GM19372 (cell line): ENCODE measurements around the gene DDX21.
"Not testable (repeated sequence)": the region's sequence is repeated elsewhere in the genome, so short reads cannot be mapped to it uniquely, and the experiment has no call there.

ENCODE experiments used
- ATAC-seq: cut with Tn5 transposase; IDR thresholded peaks from one replicate; pipeline ENCODE4 v1.9.1; 2021; ENCODE audit warnings: mild to moderate bottlenecking, low read depth, moderate library complexity; ENCODE audit not compliant: unreplicated experiment

Gene DDX21

DNA sequence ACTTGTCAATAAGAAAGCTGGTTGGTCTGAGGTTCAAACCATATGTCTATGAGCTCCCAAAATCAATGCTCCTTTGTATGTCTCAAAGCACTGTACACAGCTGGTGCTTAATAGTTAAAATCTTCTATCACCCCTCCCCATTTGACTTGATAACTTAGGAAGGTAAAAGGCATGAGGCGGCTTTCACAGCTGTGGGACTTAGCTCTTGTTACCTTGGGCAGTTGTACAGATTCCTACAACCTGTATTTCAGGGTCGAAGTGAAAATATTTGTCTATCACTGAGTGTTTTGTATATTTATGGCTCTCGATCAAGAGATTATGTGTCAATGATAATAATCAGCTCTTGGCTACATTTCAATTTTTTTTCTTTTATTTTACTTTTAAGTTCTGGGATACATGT is 31.6 kb downstream of the DDX21 start:
- ATAC-seq = no peak

DNA sequence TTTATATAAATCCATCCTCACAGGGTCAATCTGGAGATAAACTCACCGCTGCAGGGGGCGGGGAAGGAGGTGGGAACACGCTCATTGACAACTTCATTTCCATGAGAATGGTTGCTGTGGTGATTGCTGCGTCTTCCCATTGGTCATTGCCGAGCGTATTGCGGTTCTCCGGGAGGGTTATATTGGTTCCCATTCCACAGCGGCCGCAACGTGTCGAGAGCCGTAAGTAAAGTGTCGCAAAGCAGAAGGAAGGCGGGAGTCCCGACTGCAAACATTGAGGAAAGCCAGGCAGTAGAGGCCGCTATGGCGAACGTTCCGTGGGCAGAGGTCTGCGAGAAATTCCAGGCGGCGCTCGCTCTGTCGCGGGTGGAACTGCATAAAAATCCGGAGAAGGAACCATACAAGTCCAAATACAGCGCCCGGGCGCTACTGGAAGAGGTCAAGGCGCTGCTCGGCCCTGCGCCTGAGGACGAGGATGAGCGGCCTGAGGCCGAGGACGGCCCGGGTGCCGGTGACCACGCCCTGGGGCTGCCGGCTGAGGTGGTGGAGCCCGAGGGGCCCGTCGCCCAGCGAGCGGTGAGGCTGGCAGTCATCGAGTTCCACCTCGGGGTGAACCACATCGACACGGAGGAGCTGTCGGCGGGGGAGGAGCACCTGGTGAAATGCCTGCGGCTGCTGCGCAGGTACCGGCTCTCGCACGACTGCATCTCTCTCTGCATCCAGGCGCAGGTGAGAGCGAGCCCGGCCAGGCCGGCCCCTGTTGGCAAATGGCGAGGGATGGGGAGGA is 32.8 kb downstream of the DDX21 start, which contains the start of gene KIFBP:
TSS of gene KIFBP (plus strand) at position 274 of the 787 bp plus-strand sequence. CDS start at position 304, 30 bp downstream.
- peak; percentile 67 for ATAC-seq

DNA sequence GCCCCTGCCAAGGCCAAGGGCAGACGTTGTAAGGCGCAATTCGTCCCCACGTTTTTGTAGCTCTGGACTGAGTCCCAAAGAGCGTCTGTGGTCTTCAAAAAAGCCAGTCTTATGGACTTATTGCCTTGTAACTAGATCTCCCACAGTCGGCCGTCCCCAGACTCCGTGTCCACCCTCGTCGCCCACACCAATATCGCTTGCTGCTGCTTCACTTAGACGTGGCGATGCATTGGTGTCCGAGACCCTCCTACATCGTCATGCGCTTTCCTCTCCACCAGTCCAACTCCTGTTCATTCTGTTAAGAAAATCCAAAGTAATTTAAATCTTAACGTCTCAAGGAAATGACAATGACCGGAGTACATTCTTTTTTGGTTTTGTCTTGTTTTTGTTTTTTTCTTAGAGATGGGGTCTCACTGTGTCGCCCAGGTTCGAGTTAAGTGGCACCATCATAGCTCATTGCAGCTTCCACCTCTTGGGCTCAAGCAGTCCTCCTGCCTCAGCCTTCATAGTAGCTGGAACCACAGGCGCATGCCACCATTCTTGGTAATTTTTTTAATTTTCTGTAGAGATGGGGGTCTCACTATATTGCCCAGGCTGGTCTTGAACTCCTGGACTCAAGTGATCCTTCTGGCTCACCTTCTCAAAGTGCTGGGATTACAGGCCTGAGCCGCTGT is 33.5 kb downstream of the DDX21 start:
- no peak for ATAC-seq

DNA sequence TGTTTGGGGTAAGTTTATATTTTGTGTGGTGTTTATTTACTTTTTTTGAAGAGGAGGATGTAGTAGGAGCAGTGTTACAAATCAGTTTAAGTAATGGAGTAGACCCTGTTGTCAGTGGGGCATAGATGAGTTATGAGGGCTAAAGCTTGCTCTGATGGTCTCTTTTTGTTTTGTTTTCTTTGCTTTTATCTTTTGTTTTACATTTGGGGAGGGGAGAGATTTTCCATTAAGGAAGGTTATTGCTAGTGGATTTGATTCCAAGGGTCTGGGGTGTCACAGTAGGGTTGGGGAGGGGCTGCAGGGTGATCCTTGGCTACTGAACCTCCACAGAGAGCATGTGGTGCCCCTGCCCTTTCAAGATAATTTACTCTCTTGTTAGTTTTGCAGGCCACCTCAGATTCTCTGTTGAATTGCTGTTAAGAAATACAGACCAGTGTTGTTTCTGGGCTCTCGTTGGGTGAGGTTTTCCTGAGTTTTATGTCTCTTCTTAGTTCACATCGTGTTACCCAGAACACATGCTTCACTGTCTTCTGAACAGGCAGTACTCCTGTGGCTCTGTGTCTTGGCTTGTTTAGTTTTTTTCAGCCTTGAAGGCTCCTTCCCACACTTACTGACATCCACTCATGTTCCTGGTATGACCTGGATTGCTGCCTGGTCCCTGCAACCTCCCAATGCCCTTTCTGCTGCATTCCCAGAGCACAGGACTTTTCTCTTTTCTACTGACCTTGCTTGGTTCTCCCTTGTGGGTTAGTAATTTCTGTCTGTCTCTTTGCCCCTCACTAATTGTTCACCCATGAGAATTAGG is 36.9 kb downstream of the DDX21 start:
- no peak for ATAC-seq

DNA sequence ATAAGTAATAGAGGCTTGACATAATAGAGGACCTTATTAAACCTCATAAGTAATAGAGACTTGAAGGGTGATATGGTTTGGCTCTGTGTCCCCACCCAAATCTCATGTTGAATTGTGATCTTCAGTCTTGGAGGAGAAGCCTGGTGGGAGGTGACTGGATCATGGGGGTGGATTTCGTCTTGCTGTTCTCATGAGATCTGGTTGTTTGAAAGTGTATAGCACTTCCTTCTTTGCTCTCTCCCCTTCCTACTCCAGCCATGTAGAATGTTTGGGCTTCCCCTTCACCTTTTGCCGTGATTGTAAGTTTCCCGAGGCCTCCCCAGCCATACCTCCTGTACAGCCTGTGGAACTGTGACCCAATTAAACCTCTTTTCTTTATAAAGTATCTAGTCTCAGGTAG is 41.2 kb downstream of the DDX21 start:
- no peak for ATAC-seq

DNA sequence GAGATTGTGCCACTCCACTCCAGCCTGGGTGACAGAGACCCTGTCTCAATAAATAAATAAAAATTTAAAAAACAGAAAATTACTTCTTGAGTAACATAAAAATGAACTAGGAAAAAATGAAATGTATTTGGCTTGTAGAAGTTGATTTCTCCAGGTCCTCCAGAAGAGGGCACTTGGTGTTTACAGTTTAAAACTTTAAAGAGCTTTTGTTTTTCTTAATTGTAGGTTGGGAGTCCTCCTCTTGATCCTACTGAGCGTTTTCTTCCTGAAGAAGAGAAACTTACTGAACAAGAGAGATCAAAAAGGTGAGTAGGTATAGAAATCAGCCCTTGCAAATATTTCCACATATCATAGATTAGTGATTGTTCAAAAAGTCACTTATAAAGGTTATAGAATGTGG is 48.9 kb downstream of the DDX21 start:
- ATAC-seq = no peak

DNA sequence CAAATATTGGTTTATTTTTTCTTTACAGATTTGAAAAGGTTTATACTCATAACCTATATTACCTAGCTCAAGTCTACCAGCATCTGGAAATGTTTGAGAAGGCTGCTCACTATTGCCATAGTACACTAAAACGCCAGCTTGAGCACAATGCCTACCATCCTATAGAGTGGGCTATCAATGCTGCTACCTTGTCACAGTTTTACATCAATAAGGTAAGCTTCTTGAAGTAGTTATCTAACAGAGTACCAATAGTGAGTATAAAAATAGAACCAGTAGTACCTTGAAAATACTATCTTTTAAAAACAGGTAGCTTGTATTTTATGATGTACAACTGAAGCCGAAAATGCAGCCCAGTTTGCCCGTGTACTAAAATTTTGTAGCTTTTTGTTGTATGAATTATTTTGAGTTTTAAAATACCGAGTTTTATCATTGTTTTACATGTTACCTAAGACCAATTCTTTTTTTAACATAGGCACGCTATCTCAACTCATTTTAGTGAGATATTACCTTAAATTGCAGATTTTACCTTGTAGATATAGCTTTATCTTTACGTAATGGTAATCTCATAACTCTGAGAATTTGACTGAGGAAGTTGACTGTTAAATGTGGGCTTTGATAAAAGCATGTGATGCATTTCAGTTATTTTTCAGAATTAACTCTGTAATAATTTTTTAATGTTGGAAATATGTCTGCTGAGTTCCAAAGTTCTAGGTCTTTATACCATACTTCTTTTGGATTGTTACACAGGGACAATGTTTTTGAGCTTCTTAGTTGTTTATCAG is 49.9 kb downstream of the DDX21 start:
- ATAC-seq = no peak

DNA sequence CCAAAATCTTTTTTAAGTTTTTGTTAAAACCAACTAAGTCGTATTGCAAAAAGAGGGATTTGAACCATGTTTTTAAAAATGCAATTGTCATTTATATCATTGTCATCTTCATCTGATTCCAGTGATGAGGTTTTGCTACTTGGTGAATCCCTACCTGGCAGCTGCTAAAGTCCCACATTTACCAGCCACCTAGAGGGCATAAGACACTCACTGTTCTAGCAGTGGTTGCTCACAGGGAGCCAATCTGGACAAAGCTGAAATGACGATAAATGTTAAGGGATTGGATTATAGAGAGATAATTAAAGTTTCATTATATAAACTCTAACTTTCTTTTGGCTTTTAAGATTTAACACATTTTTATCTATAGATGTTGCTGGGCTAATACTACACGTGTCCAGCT is 51.3 kb downstream of the DDX21 start:
- no peak for ATAC-seq

DNA sequence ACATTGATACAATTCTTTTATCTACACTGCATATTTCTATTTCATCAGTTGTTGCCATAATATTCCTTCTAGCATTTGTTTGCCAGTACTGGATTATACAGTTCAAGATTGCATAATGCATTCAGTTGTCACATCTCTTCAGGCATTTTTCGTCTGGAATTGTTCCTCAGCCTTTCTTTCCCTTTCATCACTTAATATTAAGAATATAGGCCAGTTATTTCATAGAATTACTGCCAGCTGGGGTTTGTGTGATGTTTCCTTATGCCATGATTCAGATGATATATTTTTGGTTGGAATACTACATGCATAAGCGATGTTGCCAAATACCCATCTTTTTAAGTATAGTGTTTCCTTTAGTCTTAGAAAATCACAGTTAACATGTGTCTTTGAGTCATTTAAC is 53.4 kb downstream of the DDX21 start:
- no peak for ATAC-seq

DNA sequence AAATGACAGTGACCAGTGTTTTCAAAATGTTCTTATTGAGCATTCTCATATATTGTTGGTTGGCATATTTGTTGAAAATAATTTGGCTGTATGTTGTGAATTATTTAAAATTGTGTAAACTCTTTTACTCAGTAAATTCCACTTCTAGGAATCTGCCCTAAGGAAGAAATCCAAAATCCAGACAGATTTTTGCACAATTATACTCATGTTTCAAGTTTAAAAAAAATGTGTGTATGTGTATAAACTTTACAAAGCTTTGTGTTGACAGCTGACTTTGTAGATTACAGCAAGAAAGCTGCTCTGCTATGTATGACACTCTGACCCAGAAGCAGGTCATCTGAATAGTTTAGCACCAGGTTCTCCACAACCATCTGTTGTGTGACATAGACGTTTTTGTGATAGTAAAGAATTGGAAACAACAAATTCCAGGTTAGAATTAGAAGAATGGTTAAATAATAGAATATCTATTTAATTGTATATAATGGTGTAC is 54.2 kb downstream of the DDX21 start:
- no peak for ATAC-seq

DNA sequence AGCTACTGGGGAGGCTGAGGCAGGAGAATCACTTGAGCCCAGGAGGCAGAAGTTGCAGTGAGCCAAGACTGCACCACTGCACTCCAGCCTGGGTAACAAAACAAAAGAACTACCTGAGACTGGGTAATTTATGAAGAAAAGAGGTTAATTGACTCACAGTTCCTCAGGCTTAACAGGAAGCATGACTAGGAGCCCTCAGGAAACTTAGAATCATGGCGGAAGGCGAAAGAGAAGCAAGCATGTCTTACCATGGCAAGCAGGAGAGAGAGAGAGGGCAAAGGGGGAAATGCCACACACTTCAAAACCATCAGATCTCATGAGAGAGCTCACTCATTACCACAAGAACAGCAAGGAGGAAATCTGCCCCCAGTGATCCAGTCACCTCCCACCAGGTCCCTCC is 56.8 kb downstream of the DDX21 start:
- ATAC-seq = not testable (repeated sequence)

DNA sequence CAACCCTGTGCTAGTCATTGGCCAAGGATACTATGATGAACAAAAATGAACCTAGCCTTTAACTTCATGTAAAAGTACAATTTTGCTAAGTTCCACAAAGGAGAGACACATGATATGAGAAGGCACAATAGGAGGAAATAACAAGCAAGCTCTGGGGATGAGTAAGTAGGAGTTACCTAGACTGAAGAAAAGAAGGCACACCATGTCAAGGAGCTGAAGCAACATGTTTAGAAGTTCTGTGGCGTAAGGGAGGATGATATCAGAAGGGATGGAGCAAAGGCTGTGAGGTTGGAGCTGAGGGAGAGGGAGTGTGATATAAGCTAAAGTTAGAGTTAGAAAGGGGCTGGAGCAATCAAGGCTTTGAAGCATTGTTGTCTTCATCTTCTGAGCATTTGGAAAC is 58.2 kb downstream of the DDX21 start:
- no peak for ATAC-seq

DNA sequence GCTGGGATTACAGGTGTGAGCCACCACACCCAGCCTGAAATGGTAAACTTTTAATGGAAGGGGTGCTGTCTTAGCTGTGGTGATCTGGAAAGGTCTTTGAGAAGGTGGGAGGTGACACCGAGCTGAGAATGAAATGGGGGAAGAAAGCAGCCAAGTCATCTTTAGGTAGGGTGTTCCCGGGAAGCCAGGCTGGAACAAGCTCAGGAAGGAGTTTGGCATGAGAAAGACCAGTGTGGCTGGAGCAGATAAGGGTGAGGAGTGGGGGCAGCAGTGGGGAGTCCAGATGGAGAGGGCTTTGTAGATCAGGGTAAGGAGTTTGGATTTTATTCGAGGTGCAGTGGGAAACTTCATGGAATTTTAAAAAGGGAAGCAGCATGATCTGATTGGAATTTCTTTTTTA is 62.6 kb downstream of the DDX21 start:
- no peak for ATAC-seq

DNA sequence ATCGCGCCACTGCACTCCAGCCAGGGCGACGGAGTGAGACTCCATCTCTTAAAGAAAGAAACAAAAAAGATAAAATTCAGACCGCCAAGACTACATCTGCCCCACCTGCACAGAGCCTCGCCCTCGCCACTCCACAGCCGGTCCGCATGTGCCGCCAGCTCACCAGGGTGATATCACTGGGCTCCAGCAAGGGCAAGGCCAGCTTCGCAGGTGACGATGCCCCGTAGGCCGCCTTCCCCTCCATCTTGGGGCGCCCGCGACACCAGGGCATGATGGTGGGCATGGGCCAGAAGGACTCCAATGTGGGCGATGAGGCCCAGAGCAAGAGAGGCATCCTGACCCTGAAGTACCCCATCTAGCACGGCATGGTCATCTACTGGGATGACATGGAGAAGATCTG is 66.6 kb downstream of the DDX21 start:
- ATAC-seq = no peak

DNA sequence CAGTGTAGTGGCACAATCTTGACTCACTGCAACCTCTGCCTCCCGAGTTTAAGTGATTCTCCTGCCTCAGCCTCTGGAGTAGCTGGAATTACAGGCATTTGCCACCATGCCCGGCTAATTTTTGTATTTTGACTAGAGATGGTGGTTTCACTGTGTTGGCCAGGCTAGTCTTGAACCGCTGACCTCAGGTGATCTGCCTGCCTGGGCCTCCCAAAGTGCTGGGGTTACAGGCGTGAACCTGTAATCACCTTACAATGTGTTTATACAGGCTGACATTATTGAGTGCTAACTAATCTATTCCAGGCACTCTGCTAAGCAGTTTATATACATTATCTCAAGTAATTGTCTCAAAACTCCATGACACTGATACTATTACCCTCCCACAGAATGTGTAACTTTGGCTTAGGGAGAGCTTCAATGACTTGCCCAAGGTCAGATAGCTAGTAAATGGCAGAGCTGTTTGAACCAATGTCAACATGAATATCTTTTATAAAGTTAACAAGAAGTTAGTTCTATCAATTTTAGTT is 69.5 kb downstream of the DDX21 start:
- ATAC-seq = no peak

DNA sequence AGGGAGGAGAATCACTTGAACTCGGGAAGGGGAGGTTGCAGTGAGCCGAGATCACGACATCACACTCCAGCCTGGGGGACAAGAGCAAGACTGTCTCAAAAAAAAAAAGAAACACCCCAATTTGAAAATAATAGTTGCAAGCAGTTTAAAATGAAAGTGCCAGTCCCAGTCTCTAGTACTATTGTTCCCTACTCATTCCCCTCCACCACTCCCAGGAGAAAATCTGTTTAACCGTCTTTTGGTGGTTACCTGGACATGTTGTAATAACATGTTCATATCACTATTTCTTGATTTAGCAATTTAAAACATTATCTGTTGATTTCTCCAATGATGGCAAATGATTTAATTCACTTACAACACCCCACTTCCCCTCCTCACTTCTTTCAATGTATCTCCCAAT is 77.3 kb downstream of the DDX21 start:
- no peak for ATAC-seq
